ENCODE data around the gene GNAQ. TPM values are rescaled to one million over a fixed set of nuclear protein-coding genes. Genes with fewer than 3 reads are reported as not detected.
A peak's percentile ranks its signal among the peaks of the same experiment; 100 is the strongest.

GNAQ gene
- total and polyA plus RNA-seq, 2 of the 13 experiments (the other 11 are each of a cell fraction or from before 2014, with no cell fraction given), result 16.5 to 17.7 TPM

GRCh38 chr9:77807846-77808750, 223.5 kb downstream of the GNAQ start (continued):
- TF ChIP-seq ARID3A (IDR thresholded peaks at IDR 0.05; ENCODE audit: low read depth, low read length) (peak; percentile 81; the same call in 1 of the 2 replicates), ZNF746 (CRISPR knock-in tag; IDR thresholded peaks at IDR 0.05) (no peak), ZNF510 (CRISPR knock-in tag; IDR thresholded peaks at IDR 0.05; ENCODE audit: low read depth) (no peak), ZNF556 (CRISPR knock-in tag; IDR thresholded peaks at IDR 0.05; ENCODE audit: borderline replicate concordance) (no peak), NFE2L1 (CRISPR knock-in tag; IDR thresholded peaks at IDR 0.05; ENCODE audit: borderline replicate concordance) (no peak), ZNF468 (CRISPR knock-in tag; IDR thresholded peaks at IDR 0.05) (no peak), DMTF1 (CRISPR knock-in tag; IDR thresholded peaks at IDR 0.05) (no peak), ZFY (CRISPR knock-in tag; IDR thresholded peaks at IDR 0.05) (peak; percentile 78), ZNF142 (CRISPR knock-in tag; IDR thresholded peaks at IDR 0.05) (no peak), ZNF670 (CRISPR knock-in tag; IDR thresholded peaks at IDR 0.05; ENCODE audit: borderline replicate concordance) (no peak), DBP (CRISPR knock-in tag; IDR thresholded peaks at IDR 0.05; ENCODE audit: not compliant biosample characterization) (no peak), ELF3 (CRISPR knock-in tag; IDR thresholded peaks at IDR 0.05) (peak; percentile 67), PRDM4 (CRISPR knock-in tag; IDR thresholded peaks at IDR 0.05; ENCODE audit: borderline replicate concordance) (no peak), NFRKB (IDR thresholded peaks at IDR 0.05) (no peak), ZNF629 (CRISPR knock-in tag; conservative IDR thresholded peaks at IDR 0.05) (no peak)

Data from HepG2 (cell line).